ENCODE data around the gene MT1B. TPM values are rescaled to one million over a fixed set of nuclear protein-coding genes. Genes with fewer than 3 reads are reported as not detected.

Gene MT1B
- total and polyA plus RNA-seq, 9 of the 15 experiments (the other 6 are each of a cell fraction or from before 2014, with no cell fraction given) = not detected

DNA sequence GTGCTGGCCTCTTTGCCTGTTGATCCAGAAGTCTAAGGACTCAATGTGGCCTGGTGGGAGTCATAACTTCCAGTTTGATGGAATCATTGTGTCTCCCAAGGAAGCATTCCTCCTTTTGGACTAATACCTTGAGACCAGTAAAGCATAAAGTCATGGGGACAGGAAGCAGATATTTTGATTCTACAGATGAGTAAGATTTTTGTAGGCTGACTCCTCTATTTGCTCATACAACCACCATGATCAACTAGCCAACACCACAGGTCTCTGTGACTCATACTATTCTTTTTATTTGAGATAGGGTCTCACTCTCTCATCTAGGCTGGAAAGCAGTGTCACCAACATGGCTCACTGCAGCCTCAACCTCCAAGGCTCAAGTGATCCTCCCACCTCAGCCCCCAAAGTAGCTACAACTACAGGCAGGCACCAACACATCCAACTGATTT is 37.1 kb upstream of the MT1B start:
- no peak overlapping the region for H3K9ac ChIP-seq (ENCODE audit: insufficient read depth in 1 of 2, low read depth in 2 of 2, low read length in 2 of 2)
- POLR2A ChIA-PET = no interaction called here
- in situ Hi-C loops (cut with MboI) = no loop called here
- intact Hi-C loops (cut with micrococcal nuclease) = no loop called here
- FAIRE-seq (no peak), DNase-seq (ENCODE audit: extremely low read depth in 1 of 4, low spot score in 3 of 4) (no peak), ATAC-seq (no peak)
- CTCF ChIA-PET (ENCODE audit: low intra/inter-chr PET ratio) = no interaction called here
- no TSS peak for BruUV-seq (replicated peaks)
- no peaks in the 10 kb centered on the region for H3K9me1 ChIP-seq (ENCODE audit: control insufficient read depth, insufficient read depth, low read length)
- H3K79me2 ChIP-seq (ENCODE audit: control insufficient read depth, insufficient read depth, low read length) = no peaks in the 10 kb centered on the region
- H2AFZ ChIP-seq (ENCODE audit: low read depth, low read length) = no peak overlapping the region
- no peak for TF ChIP-seq ZNF134 (CRISPR knock-in tag; conservative IDR thresholded peaks at IDR 0.05)
- TF ChIP-seq ADNP (tag; IDR thresholded peaks at IDR 0.05) = no peak
- no peak for TF ChIP-seq SRF (CRISPR knock-in tag; IDR thresholded peaks at IDR 0.05)
- TF ChIP-seq KDM5B (IDR thresholded peaks at IDR 0.05; ENCODE audit: insufficient replicate concordance, low read depth, low read length) = no peak
- TF ChIP-seq, protein P1, sequence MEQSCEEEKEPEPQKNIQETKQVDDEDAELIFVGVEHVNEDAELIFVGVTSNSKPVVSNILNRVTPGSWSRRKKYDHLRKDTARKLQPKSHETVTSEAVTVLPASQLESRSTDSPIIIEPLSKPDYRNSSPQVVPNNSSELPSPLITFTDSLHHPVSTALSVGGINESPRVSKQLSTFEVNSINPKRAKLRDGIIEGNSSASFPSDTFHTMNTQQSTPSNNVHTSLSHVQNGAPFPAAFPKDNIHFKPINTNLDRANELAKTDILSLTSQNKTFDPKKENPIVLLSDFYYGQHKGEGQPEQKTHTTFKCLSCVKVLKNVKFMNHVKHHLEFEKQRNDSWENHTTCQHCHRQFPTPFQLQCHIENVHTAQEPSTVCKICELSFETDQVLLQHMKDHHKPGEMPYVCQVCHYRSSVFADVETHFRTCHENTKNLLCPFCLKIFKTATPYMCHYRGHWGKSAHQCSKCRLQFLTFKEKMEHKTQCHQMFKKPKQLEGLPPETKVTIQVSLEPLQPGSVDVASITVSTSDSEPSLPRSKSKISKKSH (CRISPR knock-in tag; IDR thresholded peaks at IDR 0.05) = no peak
- TF ChIP-seq, protein P2, sequence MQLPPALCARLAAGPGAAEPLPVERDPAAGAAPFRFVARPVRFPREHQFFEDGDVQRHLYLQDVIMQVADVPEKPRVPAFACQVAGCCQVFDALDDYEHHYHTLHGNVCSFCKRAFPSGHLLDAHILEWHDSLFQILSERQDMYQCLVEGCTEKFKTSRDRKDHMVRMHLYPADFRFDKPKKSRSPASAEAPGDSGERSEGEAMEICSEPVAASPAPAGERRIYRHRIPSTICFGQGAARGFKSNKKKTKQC (CRISPR knock-in tag; IDR thresholded peaks at IDR 0.05) = no peak
- no peak for TF ChIP-seq ZNF143 (CRISPR knock-in tag; IDR thresholded peaks at IDR 0.05)
- TF ChIP-seq, protein P3, sequence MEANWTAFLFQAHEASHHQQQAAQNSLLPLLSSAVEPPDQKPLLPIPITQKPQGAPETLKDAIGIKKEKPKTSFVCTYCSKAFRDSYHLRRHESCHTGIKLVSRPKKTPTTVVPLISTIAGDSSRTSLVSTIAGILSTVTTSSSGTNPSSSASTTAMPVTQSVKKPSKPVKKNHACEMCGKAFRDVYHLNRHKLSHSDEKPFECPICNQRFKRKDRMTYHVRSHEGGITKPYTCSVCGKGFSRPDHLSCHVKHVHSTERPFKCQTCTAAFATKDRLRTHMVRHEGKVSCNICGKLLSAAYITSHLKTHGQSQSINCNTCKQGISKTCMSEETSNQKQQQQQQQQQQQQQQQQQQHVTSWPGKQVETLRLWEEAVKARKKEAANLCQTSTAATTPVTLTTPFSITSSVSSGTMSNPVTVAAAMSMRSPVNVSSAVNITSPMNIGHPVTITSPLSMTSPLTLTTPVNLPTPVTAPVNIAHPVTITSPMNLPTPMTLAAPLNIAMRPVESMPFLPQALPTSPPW (CRISPR knock-in tag; IDR thresholded peaks at IDR 0.05) = no peak
- TF ChIP-seq PTTG1 (tag; IDR thresholded peaks at IDR 0.05; ENCODE audit: low read depth) = no peak
- TF ChIP-seq, protein P4, sequence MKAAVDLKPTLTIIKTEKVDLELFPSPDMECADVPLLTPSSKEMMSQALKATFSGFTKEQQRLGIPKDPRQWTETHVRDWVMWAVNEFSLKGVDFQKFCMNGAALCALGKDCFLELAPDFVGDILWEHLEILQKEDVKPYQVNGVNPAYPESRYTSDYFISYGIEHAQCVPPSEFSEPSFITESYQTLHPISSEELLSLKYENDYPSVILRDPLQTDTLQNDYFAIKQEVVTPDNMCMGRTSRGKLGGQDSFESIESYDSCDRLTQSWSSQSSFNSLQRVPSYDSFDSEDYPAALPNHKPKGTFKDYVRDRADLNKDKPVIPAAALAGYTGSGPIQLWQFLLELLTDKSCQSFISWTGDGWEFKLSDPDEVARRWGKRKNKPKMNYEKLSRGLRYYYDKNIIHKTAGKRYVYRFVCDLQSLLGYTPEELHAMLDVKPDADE (conservative IDR thresholded peaks at IDR 0.05; ENCODE audit: control insufficient read depth, low read depth, low read length) = no peak
- TF ChIP-seq, protein P5, sequence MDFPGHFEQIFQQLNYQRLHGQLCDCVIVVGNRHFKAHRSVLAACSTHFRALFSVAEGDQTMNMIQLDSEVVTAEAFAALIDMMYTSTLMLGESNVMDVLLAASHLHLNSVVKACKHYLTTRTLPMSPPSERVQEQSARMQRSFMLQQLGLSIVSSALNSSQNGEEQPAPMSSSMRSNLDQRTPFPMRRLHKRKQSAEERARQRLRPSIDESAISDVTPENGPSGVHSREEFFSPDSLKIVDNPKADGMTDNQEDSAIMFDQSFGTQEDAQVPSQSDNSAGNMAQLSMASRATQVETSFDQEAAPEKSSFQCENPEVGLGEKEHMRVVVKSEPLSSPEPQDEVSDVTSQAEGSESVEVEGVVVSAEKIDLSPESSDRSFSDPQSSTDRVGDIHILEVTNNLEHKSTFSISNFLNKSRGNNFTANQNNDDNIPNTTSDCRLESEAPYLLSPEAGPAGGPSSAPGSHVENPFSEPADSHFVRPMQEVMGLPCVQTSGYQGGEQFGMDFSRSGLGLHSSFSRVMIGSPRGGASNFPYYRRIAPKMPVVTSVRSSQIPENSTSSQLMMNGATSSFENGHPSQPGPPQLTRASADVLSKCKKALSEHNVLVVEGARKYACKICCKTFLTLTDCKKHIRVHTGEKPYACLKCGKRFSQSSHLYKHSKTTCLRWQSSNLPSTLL (IDR thresholded peaks at IDR 0.05) = no peak
- H3K4me2 ChIP-seq (ENCODE audit: insufficient read depth, low read length) = no peak overlapping the region
- no peaks in the 10 kb centered on the region for H3K36me3 ChIP-seq (ENCODE audit: control insufficient read depth, insufficient read depth, low read length)
- H3K27ac ChIP-seq (ENCODE audit: extremely low read depth, low read depth, low read length) = no peak overlapping the region
- H3K4me3 ChIP-seq = no peak overlapping the region
- H4K20me1 ChIP-seq (replicated peaks; ENCODE audit: control insufficient read depth, insufficient read depth, low read length) = no peaks in the 10 kb centered on the region
- peaks cover 9 to 11% of the 10 kb centered on the region in 2 experiments for H3K4me1 ChIP-seq (replicated peaks in 1 of 2; ENCODE audit: control insufficient read depth in 2 of 2, insufficient read depth in 2 of 2, low read length in 2 of 2)
- peaks cover 15 to 37% of the 10 kb centered on the region in 2 experiments for H3K27me3 ChIP-seq (ENCODE audit: control insufficient read depth in 2 of 2, insufficient read depth in 2 of 2, low read length in 2 of 2)
- no peaks in the 10 kb centered on the region for H3K9me3 ChIP-seq (replicated peaks; ENCODE audit: control insufficient read depth, insufficient read depth, low read depth, low read length)
